HepG2 (cell line): Measurements from ENCODE around the gene TBC1D19.

Experiments used
- EP300 ChIP-seq, 3 experiments: sonication (generic) in 1 of 3; formaldehyde crosslinking in 1 of 3; IDR thresholded peaks; 2 replicates each; pipeline versions ENCODE4 v1.5.1 to v1.6.1; 2011 to 2020; ENCODE audit warnings: low read depth in 2 of 3, low read length in 2 of 3, borderline replicate concordance in 1 of 3, improper control_type of control experiment in 1 of 3, mild to moderate bottlenecking in 1 of 3, missing genetic modification reagents in 1 of 3, moderate library complexity in 1 of 3
- GABPA ChIP-seq, 2 experiments: IDR thresholded peaks; 2 replicates each; pipeline ENCODE4 v1.6.1; 2011 to 2016; ENCODE audit warnings: low read depth in 2 of 2, low read length in 1 of 2, missing biosample characterization in 1 of 2, missing genetic modification characterization in 1 of 2
- ZBTB10 ChIP-seq: sonication (generic); formaldehyde crosslinking; IDR thresholded peaks from 2 replicates; pipeline ENCODE4 v1.4.0; 2020; ENCODE audit warnings: missing genetic modification reagents, borderline replicate concordance
- ZC3H13 ChIP-seq: sonication (generic); formaldehyde crosslinking; IDR thresholded peaks from 2 replicates; pipeline ENCODE4 v1.8.1; 2023; ENCODE audit warnings: mild to moderate bottlenecking, missing genetic modification reagents, moderate library complexity
- ZNF577 ChIP-seq: sonication (generic); formaldehyde crosslinking; IDR thresholded peaks from 2 replicates; pipeline ENCODE4 v1.4.0; 2020; ENCODE audit warnings: mild to moderate bottlenecking, low read depth, missing genetic modification reagents, borderline replicate concordance
- ZNF709 ChIP-seq: sonication (generic); formaldehyde crosslinking; IDR thresholded peaks from 2 replicates; pipeline ENCODE4 v1.5.0; 2020; ENCODE audit warnings: mild to moderate bottlenecking, missing genetic modification reagents

- TF ChIP-seq EP300 (IDR thresholded peaks at IDR 0.05; ENCODE audit: low read depth in 2 of 2, low read length in 2 of 2) (no peak), EP300 (CRISPR knock-in tag; IDR thresholded peaks at IDR 0.05; ENCODE audit: borderline replicate concordance) (no peak), ZNF577 (CRISPR knock-in tag) (no peak), ZC3H13 (CRISPR knock-in tag) (no peak), ZNF709 (CRISPR knock-in tag) (no peak), GABPA (IDR thresholded peaks at IDR 0.05; ENCODE audit: low read depth, low read length) (no peak), GABPA (CRISPR knock-in tag; IDR thresholded peaks at IDR 0.05; ENCODE audit: low read depth) (no peak), ZBTB10 (CRISPR knock-in tag) (no peak)
These were observed 209.9 kb downstream of the TBC1D19 start for GRCh38 chr4:26793735-26794134.
